B cell (primary cell): ENCODE results near the gene DCTD.

ENCODE experiments used
- EZH2 ChIP-seq: IDR thresholded peaks from 2 replicates; pipeline ENCODE4 v1.6.1; 2012; ENCODE audit warnings: borderline replicate concordance, low read depth, mild to moderate bottlenecking, moderate library complexity, low read length; ENCODE audit not compliant: insufficient read depth, poor library complexity, severe bottlenecking
- TF ChIP-seq, protein P1 (sequence below): fragments of 200-600 bp; IDR thresholded peaks from one replicate; pipeline ENCODE4 v1.8.0; 2022; ENCODE audit warnings: antibody characterized with exemption, mild to moderate bottlenecking

DNA sequence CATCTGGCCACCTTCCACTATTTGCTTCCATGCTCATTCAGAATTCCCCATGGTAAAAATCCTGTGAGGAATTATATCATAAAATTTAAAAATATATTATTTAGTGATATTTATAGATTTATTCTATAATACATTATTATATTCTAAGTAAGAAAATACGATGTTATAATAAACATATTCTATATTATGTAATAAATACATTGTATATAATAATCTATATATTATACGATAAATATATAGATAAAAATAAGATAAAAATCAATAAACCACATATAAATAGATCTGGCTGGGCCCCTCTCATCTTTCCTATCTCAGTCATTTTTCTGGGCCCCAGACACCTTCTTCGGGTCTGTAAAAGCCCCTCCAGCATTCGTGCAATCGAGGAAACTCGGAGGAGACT is 68.5 kb downstream of the DCTD start:
- TF ChIP-seq, protein P1, sequence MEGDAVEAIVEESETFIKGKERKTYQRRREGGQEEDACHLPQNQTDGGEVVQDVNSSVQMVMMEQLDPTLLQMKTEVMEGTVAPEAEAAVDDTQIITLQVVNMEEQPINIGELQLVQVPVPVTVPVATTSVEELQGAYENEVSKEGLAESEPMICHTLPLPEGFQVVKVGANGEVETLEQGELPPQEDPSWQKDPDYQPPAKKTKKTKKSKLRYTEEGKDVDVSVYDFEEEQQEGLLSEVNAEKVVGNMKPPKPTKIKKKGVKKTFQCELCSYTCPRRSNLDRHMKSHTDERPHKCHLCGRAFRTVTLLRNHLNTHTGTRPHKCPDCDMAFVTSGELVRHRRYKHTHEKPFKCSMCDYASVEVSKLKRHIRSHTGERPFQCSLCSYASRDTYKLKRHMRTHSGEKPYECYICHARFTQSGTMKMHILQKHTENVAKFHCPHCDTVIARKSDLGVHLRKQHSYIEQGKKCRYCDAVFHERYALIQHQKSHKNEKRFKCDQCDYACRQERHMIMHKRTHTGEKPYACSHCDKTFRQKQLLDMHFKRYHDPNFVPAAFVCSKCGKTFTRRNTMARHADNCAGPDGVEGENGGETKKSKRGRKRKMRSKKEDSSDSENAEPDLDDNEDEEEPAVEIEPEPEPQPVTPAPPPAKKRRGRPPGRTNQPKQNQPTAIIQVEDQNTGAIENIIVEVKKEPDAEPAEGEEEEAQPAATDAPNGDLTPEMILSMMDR = no peak
- no peak for TF ChIP-seq EZH2
